Measurements from ENCODE around the gene MAT1A. TPM values are rescaled to one million over a fixed set of nuclear protein-coding genes. Genes with fewer than 3 reads are reported as not detected.

MAT1A gene
- total and polyA plus RNA-seq, 2 of the 13 experiments (the other 11 are each of a cell fraction or from before 2014, with no cell fraction given): 57.1 to 76.9 TPM

- TF ChIP-seq, protein P1, sequence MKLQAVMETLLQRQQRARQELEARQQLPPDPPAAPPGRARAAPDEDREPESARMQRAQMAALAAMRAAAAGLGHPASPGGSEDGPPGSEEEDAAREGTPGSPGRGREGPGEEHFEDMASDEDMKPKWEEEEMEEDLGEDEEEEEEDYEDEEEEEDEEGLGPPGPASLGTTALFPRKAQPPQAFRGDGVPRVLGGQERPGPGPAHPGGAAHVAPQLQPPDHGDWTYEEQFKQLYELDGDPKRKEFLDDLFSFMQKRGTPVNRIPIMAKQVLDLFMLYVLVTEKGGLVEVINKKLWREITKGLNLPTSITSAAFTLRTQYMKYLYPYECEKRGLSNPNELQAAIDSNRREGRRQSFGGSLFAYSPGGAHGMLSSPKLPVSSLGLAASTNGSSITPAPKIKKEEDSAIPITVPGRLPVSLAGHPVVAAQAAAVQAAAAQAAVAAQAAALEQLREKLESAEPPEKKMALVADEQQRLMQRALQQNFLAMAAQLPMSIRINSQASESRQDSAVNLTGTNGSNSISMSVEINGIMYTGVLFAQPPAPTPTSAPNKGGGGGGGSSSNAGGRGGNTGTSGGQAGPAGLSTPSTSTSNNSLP (IDR thresholded peaks at IDR 0.05; ENCODE audit: low read depth, low read length): no peak; the same call in 1 of the 2 replicates
- TF ChIP-seq GLMP (CRISPR knock-in tag; IDR thresholded peaks at IDR 0.05; ENCODE audit: borderline replicate concordance) (no peak), ISX (CRISPR knock-in tag; conservative IDR thresholded peaks at IDR 0.05) (no peak), ZNF580 (CRISPR knock-in tag; IDR thresholded peaks at IDR 0.05; ENCODE audit: borderline replicate concordance, low read depth) (no peak), GTF3A (CRISPR knock-in tag; conservative IDR thresholded peaks at IDR 0.05) (no peak), MBNL3 (CRISPR knock-in tag; conservative IDR thresholded peaks at IDR 0.05) (no peak), FOXJ3 (CRISPR knock-in tag; IDR thresholded peaks at IDR 0.05; ENCODE audit: borderline replicate concordance) (peak; percentile 75; the same call in 1 of the 2 replicates), ZBTB1 (CRISPR knock-in tag; IDR thresholded peaks at IDR 0.05; ENCODE audit: borderline replicate concordance) (no peak), SALL2 (CRISPR knock-in tag; IDR thresholded peaks at IDR 0.05) (no peak), ZIK1 (CRISPR knock-in tag; IDR thresholded peaks at IDR 0.05; ENCODE audit: borderline replicate concordance, low read depth) (no peak), ZNF629 (CRISPR knock-in tag; conservative IDR thresholded peaks at IDR 0.05) (no peak), NFE2 (CRISPR knock-in tag; IDR thresholded peaks at IDR 0.05) (no peak), ZNF256 (CRISPR knock-in tag; conservative IDR thresholded peaks at IDR 0.05) (no peak), SOX5 (CRISPR knock-in tag; IDR thresholded peaks at IDR 0.05; ENCODE audit: borderline replicate concordance) (peak; percentile 74), ZNF510 (CRISPR knock-in tag; IDR thresholded peaks at IDR 0.05; ENCODE audit: low read depth) (no peak), DMAP1 (CRISPR knock-in tag; IDR thresholded peaks at IDR 0.05) (peak; percentile 43), ZNF274 (CRISPR knock-in tag; IDR thresholded peaks at IDR 0.05) (no peak), HOXA9 (CRISPR knock-in tag; IDR thresholded peaks at IDR 0.05; ENCODE audit: borderline replicate concordance) (no peak)
- TF ChIP-seq, protein P2, sequence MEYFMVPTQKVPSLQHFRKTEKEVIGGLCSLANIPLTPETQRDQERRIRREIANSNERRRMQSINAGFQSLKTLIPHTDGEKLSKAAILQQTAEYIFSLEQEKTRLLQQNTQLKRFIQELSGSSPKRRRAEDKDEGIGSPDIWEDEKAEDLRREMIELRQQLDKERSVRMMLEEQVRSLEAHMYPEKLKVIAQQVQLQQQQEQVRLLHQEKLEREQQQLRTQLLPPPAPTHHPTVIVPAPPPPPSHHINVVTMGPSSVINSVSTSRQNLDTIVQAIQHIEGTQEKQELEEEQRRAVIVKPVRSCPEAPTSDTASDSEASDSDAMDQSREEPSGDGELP (IDR thresholded peaks at IDR 0.05; ENCODE audit: borderline replicate concordance, low read depth): no peak
- TF ChIP-seq, protein P3, sequence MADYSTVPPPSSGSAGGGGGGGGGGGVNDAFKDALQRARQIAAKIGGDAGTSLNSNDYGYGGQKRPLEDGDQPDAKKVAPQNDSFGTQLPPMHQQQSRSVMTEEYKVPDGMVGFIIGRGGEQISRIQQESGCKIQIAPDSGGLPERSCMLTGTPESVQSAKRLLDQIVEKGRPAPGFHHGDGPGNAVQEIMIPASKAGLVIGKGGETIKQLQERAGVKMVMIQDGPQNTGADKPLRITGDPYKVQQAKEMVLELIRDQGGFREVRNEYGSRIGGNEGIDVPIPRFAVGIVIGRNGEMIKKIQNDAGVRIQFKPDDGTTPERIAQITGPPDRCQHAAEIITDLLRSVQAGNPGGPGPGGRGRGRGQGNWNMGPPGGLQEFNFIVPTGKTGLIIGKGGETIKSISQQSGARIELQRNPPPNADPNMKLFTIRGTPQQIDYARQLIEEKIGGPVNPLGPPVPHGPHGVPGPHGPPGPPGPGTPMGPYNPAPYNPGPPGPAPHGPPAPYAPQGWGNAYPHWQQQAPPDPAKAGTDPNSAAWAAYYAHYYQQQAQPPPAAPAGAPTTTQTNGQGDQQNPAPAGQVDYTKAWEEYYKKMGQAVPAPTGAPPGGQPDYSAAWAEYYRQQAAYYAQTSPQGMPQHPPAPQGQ (CRISPR knock-in tag; IDR thresholded peaks at IDR 0.05; ENCODE audit: borderline replicate concordance): no peak
- TF ChIP-seq, protein P4, sequence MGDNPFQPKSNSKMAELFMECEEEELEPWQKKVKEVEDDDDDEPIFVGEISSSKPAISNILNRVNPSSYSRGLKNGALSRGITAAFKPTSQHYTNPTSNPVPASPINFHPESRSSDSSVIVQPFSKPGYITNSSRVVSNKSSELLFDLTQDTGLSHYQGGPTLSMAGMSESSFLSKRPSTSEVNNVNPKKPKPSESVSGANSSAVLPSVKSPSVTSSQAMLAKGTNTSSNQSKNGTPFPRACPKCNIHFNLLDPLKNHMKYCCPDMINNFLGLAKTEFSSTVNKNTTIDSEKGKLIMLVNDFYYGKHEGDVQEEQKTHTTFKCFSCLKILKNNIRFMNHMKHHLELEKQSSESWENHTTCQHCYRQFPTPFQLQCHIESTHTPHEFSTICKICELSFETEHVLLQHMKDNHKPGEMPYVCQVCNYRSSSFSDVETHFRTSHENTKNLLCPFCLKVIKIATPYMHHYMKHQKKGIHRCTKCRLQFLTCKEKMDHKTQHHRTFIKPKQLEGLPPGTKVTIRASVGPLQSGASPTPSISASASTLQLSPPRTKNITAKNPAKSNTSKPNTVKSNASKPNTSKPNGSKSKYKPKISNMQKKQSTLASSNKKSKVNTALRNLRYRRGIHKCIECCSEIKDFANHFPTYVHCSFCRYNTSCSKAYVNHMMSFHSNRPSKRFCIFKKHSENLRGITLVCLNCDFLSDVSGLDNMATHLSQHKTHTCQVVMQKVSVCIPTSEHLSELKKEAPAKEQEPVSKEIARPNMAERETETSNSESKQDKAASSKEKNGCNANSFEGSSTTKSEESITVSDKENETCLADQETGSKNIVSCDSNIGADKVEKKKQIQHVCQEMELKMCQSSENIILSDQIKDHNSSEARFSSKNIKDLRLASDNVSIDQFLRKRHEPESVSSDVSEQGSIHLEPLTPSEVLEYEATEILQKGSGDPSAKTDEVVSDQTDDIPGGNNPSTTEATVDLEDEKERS (CRISPR knock-in tag; IDR thresholded peaks at IDR 0.05): no peak
These were observed 1.2 kb upstream of the MAT1A start (continued) for GRCh38 chr10:80290474-80291220.

Measured in HepG2 (cell line).